ENCODE results near the gene MUC20.
A peak's percentile ranks its signal among the peaks of the same experiment; 100 is the strongest.
"Not testable (repeated sequence)": the region's sequence is repeated elsewhere in the genome, so short reads cannot be mapped to it uniquely, and the experiment has no call there.

The MUC20 gene

DNA sequence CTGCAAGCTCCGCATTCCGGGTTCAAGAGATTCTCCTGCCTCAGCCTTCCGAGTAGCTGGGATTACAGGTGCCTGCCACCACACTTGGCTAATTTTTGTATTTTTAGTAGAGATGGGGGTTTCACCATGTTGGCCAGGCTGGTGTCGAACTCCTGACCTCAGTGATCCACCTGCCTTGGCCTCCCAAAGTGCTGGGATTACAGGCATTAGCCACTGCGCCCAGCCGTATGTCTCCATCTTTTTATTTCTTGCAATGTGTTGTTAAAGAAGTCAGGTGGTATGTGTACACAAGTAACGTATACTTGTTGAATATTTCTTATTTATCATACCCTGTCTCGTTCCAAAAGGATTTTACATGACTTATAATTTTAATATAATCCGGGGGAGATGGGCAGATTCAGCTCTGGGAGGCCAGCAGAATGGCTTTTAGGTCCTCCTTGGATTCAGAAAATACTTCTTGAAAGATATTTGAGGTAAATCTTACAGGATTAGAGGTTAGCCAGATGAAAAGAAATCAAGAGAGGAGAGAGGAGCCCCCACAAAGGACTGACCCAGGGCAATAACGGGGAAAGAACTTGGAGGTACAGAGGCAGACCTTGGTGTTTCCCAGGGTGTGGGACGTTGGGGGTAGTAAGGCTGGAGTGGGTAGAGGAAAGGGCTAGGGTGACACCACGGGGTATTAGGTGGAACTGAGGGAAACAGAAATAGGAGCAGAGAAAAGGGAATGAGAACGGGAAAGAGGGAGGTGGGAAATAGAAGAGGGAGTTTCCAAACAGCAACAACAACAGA is 27.2 kb upstream of the MUC20 start:
- DNase-seq, result no peak

- peak; percentile 0 for DNase-seq
Observed at GRCh38 chr3:195694217-195695076, 26.3 kb upstream of the MUC20 start.

DNA sequence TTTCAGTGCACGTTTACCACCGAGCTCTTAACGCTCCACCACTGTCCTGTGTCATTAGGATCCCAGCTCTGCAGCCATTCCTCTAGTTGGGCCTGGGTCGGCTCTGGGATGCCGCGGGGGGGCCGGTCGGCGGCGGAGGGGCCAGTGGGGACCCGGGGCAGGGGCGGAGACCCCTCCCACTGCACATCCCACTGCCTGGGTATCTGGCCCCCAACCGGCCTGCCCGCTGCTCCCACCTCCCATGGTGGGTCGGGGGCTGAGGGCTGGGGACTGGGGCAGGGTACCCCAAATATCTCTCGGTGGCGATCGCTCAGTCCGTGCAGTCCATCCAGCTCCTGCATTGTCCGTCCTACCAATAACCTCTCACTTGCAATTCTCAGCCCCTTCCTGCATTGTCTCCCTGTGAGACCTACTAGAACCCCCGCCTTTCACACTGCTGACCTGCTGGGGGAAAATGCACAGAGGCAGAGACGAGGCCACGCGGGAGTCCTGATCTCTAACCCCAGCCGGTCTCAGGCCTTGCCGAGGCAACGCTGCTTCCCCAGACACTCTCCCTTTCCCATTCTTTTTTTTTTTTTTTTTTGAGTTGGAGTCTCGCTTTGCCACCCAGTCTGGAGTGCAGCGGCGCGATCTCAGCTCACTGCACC is 24.0 kb upstream of the MUC20 start:
- no peak for DNase-seq

GRCh38 chr3:195697582-195698324 is 23.0 kb upstream of the MUC20 start:
- DNase-seq, result no peak

DNA sequence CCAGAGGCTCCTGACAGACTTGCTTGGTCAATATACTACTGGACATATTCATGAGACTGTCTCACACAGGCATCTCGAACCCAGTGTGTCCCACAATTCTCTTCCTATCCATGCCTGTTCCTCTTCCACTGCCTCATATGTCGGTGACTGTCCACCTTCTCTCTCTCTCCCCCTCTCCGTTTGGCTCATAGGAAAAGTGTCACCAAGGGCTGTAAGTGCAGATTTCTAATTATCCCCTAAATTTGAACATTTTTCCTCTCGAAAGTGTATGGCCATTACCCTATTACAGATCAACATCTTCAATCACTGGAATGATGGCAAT is 22.5 kb upstream of the MUC20 start:
- DNase-seq, result no peak

DNA sequence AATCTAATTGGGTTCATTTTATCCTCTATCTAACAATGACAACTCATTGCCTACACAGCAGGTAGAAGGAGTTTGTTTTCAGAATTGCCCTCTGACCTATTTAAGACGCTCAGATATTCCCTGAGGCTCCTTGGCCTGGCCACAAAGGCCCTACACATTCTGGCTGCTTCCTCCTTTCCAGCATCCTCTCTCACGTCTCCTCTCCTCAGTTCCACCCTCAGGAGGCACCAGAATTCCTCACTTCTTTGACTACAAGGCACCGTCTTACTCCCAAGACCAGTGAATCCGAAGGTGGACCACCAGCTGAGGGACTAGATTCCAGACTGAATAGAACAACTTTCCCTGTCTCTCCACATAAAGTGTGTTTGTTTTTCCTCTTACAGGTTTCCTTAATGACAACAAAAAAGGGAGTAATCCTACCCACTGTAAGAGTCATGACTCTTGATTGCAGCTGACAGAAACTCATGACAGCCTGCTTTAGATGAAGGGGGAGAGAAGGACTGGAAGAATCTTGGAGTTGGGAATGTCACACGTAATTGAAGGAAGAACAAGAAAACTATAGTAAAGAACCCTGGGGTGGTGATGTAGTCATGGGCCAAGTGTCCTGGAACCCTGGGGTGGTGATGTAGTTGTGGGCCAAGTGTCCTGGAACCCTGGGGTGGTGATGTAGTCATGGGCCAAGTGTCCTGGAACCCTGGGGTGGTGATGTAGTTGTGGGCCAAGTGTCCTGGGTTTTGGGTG is 22.0 kb upstream of the MUC20 start:
- peak; percentile 36 for DNase-seq

DNA sequence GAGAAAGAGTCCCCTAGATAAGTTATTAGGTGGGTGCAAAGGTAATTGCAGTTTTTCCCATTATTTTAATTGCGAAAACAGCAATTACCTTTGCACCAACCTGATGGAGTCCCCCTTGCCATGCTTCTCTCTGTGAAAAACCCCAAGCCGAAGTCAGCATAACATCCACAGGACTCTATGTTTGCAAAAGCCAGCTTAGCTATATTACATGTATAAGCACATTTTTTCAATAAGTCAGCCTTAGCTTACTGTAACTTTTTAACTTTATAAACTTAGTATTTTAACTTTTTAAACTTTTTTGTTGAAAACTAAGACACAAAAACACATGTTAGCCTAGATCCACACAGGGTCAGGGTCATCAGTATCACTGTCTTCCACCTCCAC is 21.4 kb upstream of the MUC20 start:
- no peak for DNase-seq

DNA sequence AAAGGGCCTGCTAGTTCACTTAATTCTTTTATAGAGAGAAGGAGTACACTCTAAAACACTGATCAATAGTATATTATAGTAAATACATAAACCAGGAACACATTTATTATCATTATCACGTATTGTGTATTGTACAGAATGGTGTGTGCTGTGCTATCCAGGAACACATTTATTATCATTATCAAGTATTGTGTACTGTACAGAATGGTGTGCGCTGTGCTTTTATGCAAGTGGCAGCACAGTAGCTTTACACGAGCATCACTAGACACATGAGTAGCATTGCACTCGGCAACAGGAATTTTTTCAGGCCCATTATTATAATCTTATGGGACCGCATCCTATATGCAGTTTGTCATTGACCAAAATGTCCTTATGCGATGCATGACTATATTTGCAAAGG is 20.9 kb upstream of the MUC20 start:
- DNase-seq, result no peak

DNA sequence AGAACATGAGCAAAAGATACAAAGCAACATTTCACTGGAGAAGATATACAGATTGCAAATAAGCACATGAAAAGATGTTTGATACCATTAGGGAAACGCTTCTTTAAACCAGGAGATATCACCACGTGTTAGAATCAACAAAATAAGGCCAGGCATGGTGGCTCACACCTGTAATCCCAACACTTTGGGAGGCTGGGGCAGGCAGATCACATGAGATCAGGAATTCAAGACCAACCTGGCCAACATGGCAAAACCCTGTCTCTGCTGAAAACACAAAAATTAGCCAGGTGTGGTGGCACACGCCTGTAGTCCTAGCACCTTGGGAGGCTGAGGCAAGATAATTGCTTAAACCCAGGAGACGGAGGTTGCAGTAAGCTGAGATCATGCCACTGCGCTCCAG is 20.5 kb upstream of the MUC20 start:
- no peak for DNase-seq

DNA sequence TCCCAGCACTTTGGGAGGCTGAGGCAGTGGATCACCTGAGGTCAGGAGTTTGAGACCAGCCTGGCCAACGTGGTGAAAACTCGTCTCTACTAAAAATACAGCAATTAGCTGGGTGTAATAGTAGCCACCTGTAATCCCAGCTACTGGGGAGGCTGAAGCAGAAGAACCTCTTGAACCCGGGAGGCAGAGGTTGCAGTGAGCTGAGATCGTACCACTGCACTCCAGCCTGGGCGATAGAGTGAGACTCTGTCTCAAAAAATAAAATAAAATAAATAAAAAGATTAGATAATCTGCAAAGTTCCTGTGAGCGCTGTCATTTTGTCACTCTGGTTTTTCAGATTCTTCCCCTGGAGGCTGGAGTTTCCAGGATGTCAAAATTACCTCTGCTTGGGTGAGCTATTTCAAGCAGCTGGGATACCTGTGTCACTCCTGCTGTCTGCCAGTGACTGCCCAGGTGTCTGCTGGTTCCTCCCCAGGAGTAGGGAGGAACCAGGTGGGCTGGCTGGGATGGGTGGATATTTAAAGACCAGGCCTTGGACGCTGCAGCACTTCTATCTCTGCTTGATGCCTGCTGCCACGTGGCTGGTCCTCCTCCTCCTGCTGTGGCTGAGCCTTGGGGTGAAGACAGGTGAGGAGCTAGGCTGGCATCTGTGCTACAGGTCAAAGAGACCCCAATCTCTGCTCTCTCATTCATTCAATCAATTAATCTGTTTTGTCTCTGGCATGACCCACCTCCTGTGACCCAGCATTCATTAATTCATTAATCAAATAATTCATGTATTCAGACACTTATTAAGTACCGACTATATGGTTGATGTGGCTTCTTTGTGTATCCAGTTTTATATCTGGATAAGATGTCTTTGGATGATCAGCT is 19.5 kb upstream of the MUC20 start:
- DNase-seq, result no peak

DNA sequence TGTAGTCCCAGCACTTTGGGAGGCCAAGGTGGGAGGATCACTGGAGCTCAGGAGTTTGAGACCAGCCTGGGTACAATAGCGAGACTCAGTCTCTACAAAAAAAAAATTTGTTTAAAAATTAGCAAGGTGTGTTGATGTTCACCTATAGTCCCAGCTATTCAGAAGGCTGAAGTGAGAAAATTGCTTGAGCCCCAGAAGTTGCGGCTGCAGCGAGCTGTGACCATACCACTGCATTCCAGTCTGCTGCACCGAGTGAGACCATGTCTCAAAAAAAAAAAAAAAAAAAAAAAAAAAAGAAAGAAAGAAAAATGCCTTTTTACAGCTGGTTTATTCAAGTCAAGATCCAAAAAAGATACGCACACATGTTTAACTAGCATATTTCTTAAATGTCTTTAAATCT is 17.0 kb upstream of the MUC20 start:
- no peak for DNase-seq

GRCh38 chr3:195704433-195704999 is 16.3 kb upstream of the MUC20 start:
- DNase-seq, result no peak

GRCh38 chr3:195705081-195705991 is 15.4 kb upstream of the MUC20 start:
- DNase-seq, result no peak

- no peak for DNase-seq
Observed at GRCh38 chr3:195708061-195708460, 12.7 kb upstream of the MUC20 start.

GRCh38 chr3:195708626-195709481 is 11.9 kb upstream of the MUC20 start:
- no peak for DNase-seq

DNA sequence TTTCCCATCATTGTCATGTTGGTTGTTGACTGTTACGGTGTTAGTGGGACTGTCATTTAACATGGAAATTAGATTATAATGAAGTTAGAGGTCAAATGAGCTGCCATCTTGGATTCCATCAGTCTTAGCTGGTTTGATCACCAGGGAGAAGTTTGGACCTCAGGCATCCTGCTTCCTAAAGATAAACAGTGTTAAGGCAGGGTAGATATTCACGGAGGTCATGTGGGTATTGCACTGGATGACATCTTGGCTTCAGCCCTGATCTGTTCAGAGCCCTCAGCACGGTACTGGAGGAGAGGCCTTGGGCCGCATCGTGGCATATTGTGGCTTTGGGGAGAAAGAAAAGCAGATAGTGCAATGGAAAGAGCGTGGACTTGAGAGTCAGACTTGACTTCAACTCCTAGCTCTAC is 11.1 kb upstream of the MUC20 start:
- no peak for DNase-seq

GRCh38 chr3:195710126-195710905 is 10.5 kb upstream of the MUC20 start:
- not testable (repeated sequence) for DNase-seq

Data from retina (tissue), 1 donor.